Fibroblast of lung (primary cell): Measurements from ENCODE around the gene CDH5. TPM values are rescaled to one million over a fixed set of nuclear protein-coding genes. Genes with fewer than 3 reads are reported as not detected.

ENCODE experiments used
- DNase-seq, 2 donors: peaks; one replicate each; pipeline versions ENCODE4 v3.0.0 to v3.0.0-alpha.2; 2010; ENCODE audit warnings: low read depth in 2 of 2
- H2AFZ ChIP-seq: 2 replicates; pipeline ENCODE4 v1.5.1; 2012; ENCODE audit warnings: low read length, control low read depth, inconsistent platforms
- H3K27ac ChIP-seq: 2 replicates; pipeline ENCODE4 v1.5.1; 2011; ENCODE audit warnings: low read length, control low read depth; ENCODE audit not compliant: insufficient read depth
- H3K27me3 ChIP-seq: 2 replicates; pipeline ENCODE4 v1.5.1; 2011; ENCODE audit warnings: mild to moderate bottlenecking, low read length; ENCODE audit not compliant: control insufficient read depth, insufficient read depth
- H3K36me3 ChIP-seq: 2 replicates; pipeline ENCODE4 v1.5.1; 2011; ENCODE audit warnings: low read length; ENCODE audit not compliant: control insufficient read depth, insufficient read depth
- H3K4me1 ChIP-seq: 2 replicates; pipeline ENCODE4 v1.5.1; 2011; ENCODE audit warnings: low read length; ENCODE audit not compliant: control insufficient read depth, insufficient read depth; ENCODE audit errors: extremely low read depth
- H3K4me2 ChIP-seq: 2 replicates; pipeline ENCODE4 v1.5.1; 2011; ENCODE audit warnings: low read length, control low read depth; ENCODE audit not compliant: insufficient read depth; ENCODE audit errors: extremely low read depth
- H3K4me3 ChIP-seq, 4 experiments: fragments of 200-600 bp in 1 of 4; sonication (generic) in 1 of 4; replicated peaks in 1 of 4; 2 replicates each; pipeline ENCODE4 v1.5.1; 2011 to 2016; ENCODE audit warnings: low read length in 4 of 4, low read depth in 3 of 4, mild to moderate bottlenecking in 3 of 4, control low read depth in 2 of 4, inconsistent platforms in 1 of 4, mixed read lengths in 1 of 4; ENCODE audit not compliant: insufficient read depth in 1 of 4; ENCODE audit errors: control extremely low read depth in 1 of 4
- H3K79me2 ChIP-seq: 2 replicates; pipeline ENCODE4 v1.5.1; 2012; ENCODE audit warnings: mild to moderate bottlenecking, low read length, inconsistent platforms; ENCODE audit not compliant: control insufficient read depth, insufficient read depth
- H3K9ac ChIP-seq: 2 replicates; pipeline ENCODE4 v1.5.1; 2011; ENCODE audit warnings: mild to moderate bottlenecking, low read length, control low read depth; ENCODE audit not compliant: insufficient read depth
- H3K9me3 ChIP-seq: 2 replicates; pipeline ENCODE4 v1.5.1; 2012; ENCODE audit warnings: low read depth, low read length; ENCODE audit not compliant: control insufficient read depth, insufficient read depth
- H4K20me1 ChIP-seq: 2 replicates; pipeline ENCODE4 v1.5.1; 2011; ENCODE audit warnings: low read length; ENCODE audit not compliant: control insufficient read depth, insufficient read depth; ENCODE audit errors: extremely low read depth
- EZH2 ChIP-seq: IDR thresholded peaks from 2 replicates; pipeline ENCODE4 v1.5.1; 2012; ENCODE audit warnings: low read length, control low read depth, mild to moderate bottlenecking; ENCODE audit errors: missing control alignments
- polyA plus RNA-seq, 2 donors: library from polyadenylated mRNA; depleted of rRNA in 1 of 2; stranded (reverse) in 1 of 2; unstranded in 1 of 2; fragments of >200 nt; gene quantifications; 2 replicates each; pipeline ENCODE4 v1.2.1, GENCODE V29; 2011 to 2012; ENCODE audit warnings: missing spikeins in 1 of 2
- total RNA-seq: library from RNA; depleted of rRNA; stranded (reverse); fragments of >200 nt; gene quantifications from 2 replicates; pipeline ENCODE4 v1.2.1, GENCODE V29; 2014
- TF ChIP-seq, protein P1 (sequence below), 2 donors: IDR thresholded peaks in 1 of 2; conservative IDR thresholded peaks in 1 of 2; 1 replicate in 1 of 2; 2 replicates in 1 of 2; pipeline ENCODE4 v1.5.1; 2011 to 2012; ENCODE audit warnings: low read length in 2 of 2, control low read depth in 1 of 2, inconsistent platforms in 1 of 2, low read depth in 1 of 2, mild to moderate bottlenecking in 1 of 2

Gene CDH5
- total and polyA plus RNA-seq, 2 donors (not counting 1 experiment from before 2014, with no cell fraction given): 0.02 TPM; not detected in 1

GRCh38 chr16:66405057-66405783 is 38.7 kb downstream of the CDH5 start:
- no peak for TF ChIP-seq EZH2
- TF ChIP-seq, protein P1, sequence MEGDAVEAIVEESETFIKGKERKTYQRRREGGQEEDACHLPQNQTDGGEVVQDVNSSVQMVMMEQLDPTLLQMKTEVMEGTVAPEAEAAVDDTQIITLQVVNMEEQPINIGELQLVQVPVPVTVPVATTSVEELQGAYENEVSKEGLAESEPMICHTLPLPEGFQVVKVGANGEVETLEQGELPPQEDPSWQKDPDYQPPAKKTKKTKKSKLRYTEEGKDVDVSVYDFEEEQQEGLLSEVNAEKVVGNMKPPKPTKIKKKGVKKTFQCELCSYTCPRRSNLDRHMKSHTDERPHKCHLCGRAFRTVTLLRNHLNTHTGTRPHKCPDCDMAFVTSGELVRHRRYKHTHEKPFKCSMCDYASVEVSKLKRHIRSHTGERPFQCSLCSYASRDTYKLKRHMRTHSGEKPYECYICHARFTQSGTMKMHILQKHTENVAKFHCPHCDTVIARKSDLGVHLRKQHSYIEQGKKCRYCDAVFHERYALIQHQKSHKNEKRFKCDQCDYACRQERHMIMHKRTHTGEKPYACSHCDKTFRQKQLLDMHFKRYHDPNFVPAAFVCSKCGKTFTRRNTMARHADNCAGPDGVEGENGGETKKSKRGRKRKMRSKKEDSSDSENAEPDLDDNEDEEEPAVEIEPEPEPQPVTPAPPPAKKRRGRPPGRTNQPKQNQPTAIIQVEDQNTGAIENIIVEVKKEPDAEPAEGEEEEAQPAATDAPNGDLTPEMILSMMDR (conservative IDR thresholded peaks at IDR 0.05 in 1 of 2, IDR thresholded peaks at IDR 0.05 in 1 of 2; ENCODE audit: low read depth in 1 of 2, low read length in 2 of 2): no peak

GRCh38 chr16:66406534-66407221 is 40.2 kb downstream of the CDH5 start:
- Histone ChIP-seq H3K9ac (no peak overlapping the region), H2AFZ (peak overlapping the region; percentile 93), H3K4me2 (peak overlapping the region; percentile 87), H3K9me3 (no peaks in the 10 kb centered on the region), H3K4me1 (peaks cover 5% of the 10 kb centered on the region), H3K36me3 (no peaks in the 10 kb centered on the region), H3K79me2 (no peaks in the 10 kb centered on the region), H3K27ac (no peak overlapping the region), H4K20me1 (no peaks in the 10 kb centered on the region), H3K27me3 (peaks cover 5% of the 10 kb centered on the region), H3K4me3 (peak overlapping the region; percentile 57 to 76 (median 66))
- DNase-seq: peak; percentile 61 to 64
- TF ChIP-seq, protein P1 (conservative IDR thresholded peaks at IDR 0.05 in 1 of 2, IDR thresholded peaks at IDR 0.05 in 1 of 2; ENCODE audit: low read depth in 1 of 2, low read length in 2 of 2): peak; percentile 71 to 72
- TF ChIP-seq EZH2: no peak

More at GRCh38 chr16:66405057-66405783, 38.7 kb downstream of the CDH5 start:
- Histone ChIP-seq H3K27me3 (peaks cover 7% of the 10 kb centered on the region), H3K4me3 (no peak overlapping the region), H3K4me2 (no peak overlapping the region), H3K36me3 (no peaks in the 10 kb centered on the region), H4K20me1 (no peaks in the 10 kb centered on the region), H3K79me2 (no peaks in the 10 kb centered on the region), H3K9me3 (no peaks in the 10 kb centered on the region), H3K27ac (no peak overlapping the region), H3K9ac (no peak overlapping the region), H3K4me1 (peaks cover 5% of the 10 kb centered on the region), H2AFZ (no peak overlapping the region)
- no peak for DNase-seq
